K562 (cell line): Measurements from ENCODE around the gene ALG12.

ENCODE experiments used
- CEBPB ChIP-seq: fragments of 450-650 bp; IDR thresholded peaks from 2 replicates; pipeline ENCODE4 v1.6.1; 2016; ENCODE audit warnings: missing genetic modification characterization, missing compliant biosample characterization
- CTCF ChIP-seq, 3 experiments: IDR thresholded peaks in 2 of 3; conservative IDR thresholded peaks in 1 of 3; 2 replicates each; pipeline ENCODE4 v1.5.1; 2011 to 2012; ENCODE audit warnings: low read length in 3 of 3, mild to moderate bottlenecking in 3 of 3, control low read depth in 2 of 3, improper control_type of control experiment in 1 of 3, inconsistent platforms in 1 of 3, low read depth in 1 of 3, mixed read lengths in 1 of 3, moderate library complexity in 1 of 3; ENCODE audit not compliant: insufficient read depth in 2 of 3
- EZH2 ChIP-seq: IDR thresholded peaks from 2 replicates; pipeline ENCODE4 v1.6.1; 2012; ENCODE audit warnings: low read depth, mild to moderate bottlenecking, inconsistent platforms, low read length, borderline replicate concordance
- KLF16 ChIP-seq: IDR thresholded peaks from 2 replicates; pipeline ENCODE4 v1.6.1; 2016; ENCODE audit warnings: antibody characterized with exemption
- POLR2A ChIP-seq: fragments of 450-650 bp; conservative IDR thresholded peaks from 2 replicates; pipeline ENCODE4 v1.6.1; 2016
- RAD51 ChIP-seq: fragments of 450-650 bp; IDR thresholded peaks from 2 replicates; pipeline ENCODE4 v1.7.1; 2016; ENCODE audit warnings: low read depth, mild to moderate bottlenecking, borderline replicate concordance
- YBX1 ChIP-seq: fragments of 450-650 bp; IDR thresholded peaks from 2 replicates; pipeline ENCODE4 v1.7.1; 2016; ENCODE audit warnings: mild to moderate bottlenecking
- ZBTB43 ChIP-seq: sonication (generic); formaldehyde crosslinking; IDR thresholded peaks from 2 replicates; pipeline ENCODE4 v1.8.0; 2023; ENCODE audit warnings: mild to moderate bottlenecking, missing genetic modification reagents

GRCh38 chr22:49858827-49859226 lies 59.4 kb downstream of the ALG12 start:
- TF ChIP-seq KLF16: no peak
- no peak for TF ChIP-seq RAD51
- no peak for TF ChIP-seq CTCF (IDR thresholded peaks at IDR 0.05 in 2 of 3, conservative IDR thresholded peaks at IDR 0.05 in 1 of 3; ENCODE audit: insufficient read depth in 2 of 3, low read depth in 1 of 3, low read length in 3 of 3)
- TF ChIP-seq YBX1: no peak
- no peak for TF ChIP-seq ZBTB43
- TF ChIP-seq POLR2A: no peak
- no peak for TF ChIP-seq EZH2
- no peak for TF ChIP-seq CEBPB (tag)
